Left renal cortex interstitium (tissue), 4 donors: ENCODE results near the gene NPPC. TPM values are rescaled to one million over a fixed set of nuclear protein-coding genes. Genes with fewer than 3 reads are reported as not detected.
A peak's percentile ranks its signal among the peaks of the same experiment; 100 is the strongest.

ENCODE experiments used
- DNase-seq, 4 donors: peaks; one replicate each; pipeline ENCODE4 v3.0.0-alpha.2; 2013; ENCODE audit warnings: low read depth in 4 of 4, low spot score in 2 of 4, missing footprints in 1 of 4
- polyA plus RNA-seq, 4 donors: library from polyadenylated mRNA; unstranded; fragments of 120-200 nt; gene quantifications; one replicate each; pipeline ENCODE4 v1.2.1, GENCODE V29; 2013; ENCODE audit not compliant: insufficient read length in 4 of 4

NPPC gene
- polyA plus RNA-seq, 4 donors = 0.34 to 0.79 (median 0.63) TPM

DNA sequence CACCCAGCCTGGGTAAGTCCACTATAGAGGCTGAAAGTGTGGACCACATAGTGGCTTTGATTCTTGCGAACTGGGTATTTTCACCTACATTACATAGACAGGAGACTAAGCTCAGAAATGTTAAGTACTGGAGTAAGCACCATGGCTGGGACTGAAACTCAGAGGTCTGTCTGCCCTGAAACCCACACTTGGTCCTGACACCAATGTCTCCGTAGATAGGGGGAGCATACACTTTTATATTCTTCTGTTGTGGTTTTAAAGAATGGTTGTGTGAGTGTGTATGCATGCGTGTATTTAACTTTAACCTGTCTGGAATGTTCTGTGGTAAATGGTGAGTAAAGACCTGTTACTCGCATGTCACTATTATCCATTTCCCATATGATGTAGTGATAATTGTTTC, 10.3 kb upstream of the NPPC start:
- no peak for DNase-seq

DNA sequence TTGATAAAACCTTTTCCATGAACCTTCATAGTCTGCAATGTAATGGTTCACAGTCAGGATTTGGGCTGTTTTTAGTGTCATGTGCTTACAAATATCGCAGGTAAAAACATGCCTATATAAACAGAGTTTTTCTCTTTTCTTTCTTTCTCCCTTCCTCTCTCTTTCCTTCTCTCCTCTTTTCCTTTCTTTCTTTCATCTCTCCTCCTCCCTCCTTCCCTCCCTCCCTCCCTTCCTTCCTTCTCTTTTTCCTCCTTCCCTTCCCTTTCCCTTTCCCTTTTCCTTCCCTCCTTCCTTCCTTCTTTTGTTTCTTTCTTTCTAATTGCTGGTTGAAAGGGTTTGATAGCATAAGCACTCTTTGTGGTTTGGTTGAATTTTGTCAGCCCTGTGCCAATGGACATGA, 9.6 kb upstream of the NPPC start:
- DNase-seq = no peak

GRCh38 chr2:231935207-231935524, 9.0 kb upstream of the NPPC start:
- DNase-seq = no peak

DNA sequence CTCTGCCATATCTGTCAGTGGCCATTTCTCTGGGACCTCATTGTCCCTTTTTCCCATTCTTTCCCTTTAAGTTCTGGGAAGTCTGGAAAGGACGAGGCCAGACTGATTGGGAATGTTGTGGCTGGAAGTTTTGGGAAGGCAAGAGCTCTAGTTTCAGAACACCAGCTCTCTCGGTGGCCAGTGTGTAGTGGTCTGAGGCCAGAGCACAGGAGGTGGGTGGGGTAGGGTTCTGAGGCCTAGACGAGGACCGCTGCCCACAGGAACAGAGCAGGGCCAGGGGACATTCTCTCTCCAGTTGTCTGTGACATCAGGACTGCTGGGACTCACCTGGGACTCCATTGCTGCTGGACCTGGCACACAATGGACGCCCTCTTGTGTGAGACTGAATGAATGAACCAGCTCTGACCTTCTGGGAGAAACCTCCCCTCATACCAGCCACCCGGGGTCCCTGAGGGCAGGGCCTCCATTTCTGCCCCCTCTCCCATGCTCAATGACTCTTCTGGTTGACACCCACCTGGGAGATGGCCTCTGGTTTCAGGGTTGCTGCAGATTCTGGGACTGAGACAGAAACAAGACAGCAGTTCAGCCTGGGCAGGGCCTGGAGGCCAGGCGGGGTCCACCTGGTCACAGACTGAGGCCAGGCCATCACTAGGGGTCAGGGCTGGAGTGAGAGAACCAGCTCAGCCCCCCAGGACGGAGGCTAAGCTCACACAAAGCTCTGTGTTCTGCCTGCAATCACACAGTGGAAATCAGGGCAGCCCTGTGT, 8.4 kb upstream of the NPPC start:
- no peak for DNase-seq

DNA sequence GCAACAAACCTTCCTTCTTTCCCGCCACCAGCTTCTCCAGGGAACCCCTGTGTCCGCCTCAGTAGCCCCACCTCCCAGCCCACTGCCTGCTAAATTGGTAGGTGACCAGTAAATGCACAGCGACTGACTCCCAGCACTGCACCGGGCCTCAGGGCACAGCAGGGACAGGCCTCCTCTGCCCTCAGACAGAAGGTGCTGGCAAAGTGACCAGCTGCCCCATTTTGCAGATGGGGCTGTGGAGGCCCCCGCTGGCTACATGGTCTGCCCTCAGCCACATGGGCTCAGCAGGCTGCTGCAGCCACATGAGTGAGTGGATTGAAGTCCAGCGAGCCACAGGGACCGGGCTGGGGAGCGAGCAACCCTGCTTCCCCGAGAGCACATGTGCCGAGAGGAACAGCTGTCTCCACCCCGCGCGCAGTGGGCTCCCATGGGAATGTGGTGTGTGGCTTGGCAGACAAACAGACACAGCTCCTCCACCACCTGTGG, 7.8 kb upstream of the NPPC start:
- DNase-seq = no peak

DNA sequence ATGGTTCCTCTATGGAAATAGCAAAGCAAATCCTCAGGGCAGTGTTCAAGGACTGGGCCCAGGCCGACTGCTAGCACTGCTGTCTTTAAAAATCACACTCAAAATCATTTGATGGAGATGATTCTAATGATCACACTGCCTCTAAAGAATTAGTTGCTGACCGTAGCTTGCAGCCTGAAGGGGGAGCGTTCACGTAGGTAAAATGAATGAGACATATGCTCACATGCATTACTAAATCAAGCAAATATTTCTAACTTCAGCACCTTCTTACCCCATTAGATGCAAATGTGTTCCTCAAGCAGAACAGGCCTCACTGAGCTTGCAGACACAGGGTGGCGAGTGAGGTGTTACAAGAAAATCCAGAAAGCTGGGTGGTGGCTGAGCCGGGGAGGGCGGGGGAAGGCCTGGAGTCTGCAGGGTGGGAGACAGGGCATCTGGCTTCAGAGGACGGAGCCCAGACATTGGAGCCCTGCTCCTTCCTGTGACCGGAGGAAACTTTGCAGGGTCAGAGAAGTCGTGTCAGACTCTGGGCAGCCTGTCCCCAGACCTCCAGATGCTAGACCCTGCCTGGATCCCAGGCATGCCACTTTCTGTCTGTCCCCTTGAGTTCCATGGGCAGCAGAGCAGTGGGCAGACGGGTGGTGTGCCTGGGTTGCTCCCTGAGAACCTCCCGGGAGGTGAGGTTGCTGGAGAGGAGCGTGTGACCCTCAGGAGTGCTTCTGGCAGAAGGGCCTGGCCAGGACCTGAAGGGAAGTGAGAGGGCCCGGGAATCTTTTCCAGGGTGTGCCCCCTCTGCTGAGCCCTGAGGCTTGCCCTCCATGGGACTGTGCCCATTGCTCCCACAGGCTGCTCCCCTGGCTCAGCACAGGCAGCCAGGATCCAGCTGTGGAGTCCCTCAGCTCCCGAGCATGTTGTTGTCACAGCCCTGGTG, 7.1 kb upstream of the NPPC start:
- no peak for DNase-seq

- DNase-seq = no peak
These were observed 6.4 kb upstream of the NPPC start for GRCh38 chr2:231932711-231932970.

- no peak for DNase-seq
These were observed 5.3 kb upstream of the NPPC start for GRCh38 chr2:231931481-231931915.

GRCh38 chr2:231930593-231931281, 4.5 kb upstream of the NPPC start:
- DNase-seq = no peak

DNA sequence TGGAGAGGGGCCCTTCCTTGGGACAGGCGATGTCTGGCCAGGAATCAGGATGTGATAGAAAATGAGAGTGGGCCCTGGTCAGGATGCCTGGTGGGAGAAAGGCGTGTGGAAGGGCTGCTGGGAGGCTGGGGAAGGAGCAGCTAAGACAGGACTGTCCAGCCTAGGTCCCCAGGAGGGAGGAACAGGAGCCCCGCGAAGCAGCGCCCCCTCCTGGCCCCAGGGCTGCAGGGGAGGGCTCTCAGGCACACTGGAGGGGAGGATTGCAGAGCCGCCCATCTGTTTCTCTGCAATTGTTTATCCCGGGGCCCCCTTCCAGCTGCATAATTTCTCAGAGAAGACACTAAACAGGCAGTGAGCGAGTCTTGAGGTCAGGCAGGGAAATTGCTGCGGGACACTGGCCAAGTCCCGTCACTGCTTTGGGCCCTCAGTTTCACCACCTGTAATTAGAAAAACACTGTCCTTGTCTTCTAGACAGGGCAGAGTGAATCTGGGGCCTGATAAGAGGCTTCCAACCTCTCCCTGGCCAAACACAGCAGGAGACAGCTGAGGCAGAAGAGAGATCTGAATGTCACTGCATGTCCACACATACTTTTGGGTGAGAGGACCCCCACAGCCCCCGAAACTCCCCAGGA, 3.9 kb upstream of the NPPC start:
- DNase-seq = no peak

- DNase-seq = no peak
These were observed 2.9 kb upstream of the NPPC start for GRCh38 chr2:231928901-231929725.

- no peak for DNase-seq
These were observed 2.3 kb upstream of the NPPC start for GRCh38 chr2:231928481-231928880.

DNA sequence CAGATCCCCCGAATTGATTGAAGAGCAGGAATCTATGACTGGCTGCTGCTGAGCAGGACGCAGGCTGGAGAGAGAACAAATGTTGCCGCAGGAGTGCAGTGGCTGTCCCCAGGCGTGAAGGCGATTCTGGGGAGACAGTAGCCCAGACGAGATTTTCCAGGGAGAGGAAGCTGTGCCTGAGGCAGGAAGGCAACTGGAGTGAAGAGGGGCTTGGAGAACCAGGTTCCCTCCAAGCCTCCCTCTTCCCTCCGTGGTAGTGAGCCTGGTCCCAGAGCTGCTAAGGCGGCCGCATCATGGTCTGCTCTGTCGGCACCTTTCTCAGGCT, 1.3 kb upstream of the NPPC start:
- DNase-seq = no peak

DNA sequence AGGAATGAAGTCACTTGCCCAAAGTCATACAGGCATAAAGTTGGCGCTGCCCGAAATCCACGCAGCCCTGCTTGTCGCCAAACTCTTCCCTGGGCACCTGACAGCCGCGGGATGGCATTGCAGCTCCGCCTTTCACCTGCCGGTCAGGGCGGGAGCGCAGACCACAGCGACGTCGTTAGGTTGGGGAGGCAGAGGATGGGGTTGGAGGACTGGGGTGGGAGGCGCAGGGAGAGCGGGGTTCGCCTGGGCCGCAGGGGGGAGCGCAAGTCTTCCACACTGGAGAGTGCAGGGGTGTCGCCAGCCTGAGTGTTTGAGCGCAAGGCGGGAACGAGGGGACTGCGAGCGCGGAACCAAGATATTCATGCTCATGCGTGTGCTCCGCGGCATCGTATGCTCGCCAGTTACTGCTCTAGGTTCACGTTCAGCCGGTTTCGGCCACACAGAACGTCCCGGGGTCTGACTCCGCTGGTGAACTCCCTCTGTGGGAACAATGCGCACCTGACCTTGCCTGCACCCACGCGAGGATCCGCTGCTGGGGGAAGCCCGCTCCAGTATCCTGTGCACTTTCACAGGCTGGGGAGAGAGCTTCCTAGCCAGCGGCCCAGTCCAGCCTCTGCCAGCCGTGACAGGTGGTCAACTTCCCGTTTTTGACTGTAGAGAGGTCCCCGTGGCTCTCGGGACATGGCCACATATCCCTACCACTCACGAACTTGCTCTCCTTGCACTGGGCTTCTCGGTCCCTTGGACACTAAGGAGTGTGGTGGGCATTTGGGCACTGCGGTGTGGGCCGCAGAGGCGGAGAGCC, 767 bp upstream of the NPPC start:
- DNase-seq = peak in 2 of 4 donors; percentile 20 to 48

GRCh38 chr2:231925303-231926179, 655 bp downstream of the NPPC start:
- DNase-seq = peak; percentile 55 to 72 (median 66)

DNA sequence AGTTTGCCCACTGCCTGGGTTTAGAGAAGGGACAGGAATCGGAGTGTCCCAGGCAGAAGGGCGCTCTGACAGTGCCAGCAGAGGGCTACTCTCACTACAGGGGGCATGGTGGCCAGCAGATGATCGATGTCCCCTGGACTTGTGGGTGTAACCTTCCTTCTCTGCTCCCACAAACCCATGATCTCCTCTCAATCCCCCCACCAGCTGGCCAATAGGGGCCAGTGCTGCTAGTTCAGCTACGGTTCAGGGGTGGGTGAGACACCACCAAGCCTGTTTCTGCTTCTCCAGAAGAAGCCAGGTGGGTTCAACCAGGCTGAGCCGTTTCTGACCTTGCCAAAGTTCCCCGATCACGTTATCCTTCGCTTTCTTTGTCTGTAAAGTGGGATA, 1.3 kb downstream of the NPPC start:
- DNase-seq = no peak

GRCh38 chr2:231923951-231924888, 2.0 kb downstream of the NPPC start:
- no peak for DNase-seq

DNA sequence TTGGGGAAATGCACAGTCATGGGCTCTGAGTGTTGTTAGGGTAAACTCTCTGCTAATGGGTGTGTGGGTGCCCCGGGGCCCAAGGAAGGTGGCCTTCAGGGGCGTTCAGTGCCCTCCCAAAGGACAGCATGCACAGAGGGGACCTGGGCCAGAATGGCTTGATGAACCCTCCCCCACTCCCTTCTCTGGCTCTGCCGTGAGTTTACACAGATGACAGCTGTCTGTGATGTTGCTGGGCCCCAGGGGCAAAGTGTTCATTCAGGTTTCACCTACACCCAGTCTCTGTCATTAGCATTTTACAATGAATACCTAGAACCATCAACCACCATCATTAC, 3.2 kb downstream of the NPPC start:
- no peak for DNase-seq
